GM19023 (cell line): ENCODE data around the gene UNC93A.

Source experiments
- ATAC-seq: cut with Tn5 transposase; IDR thresholded peaks from one replicate; pipeline ENCODE4 v1.9.1; 2021; ENCODE audit warnings: mild to moderate bottlenecking, moderate library complexity; ENCODE audit not compliant: unreplicated experiment

The UNC93A gene

GRCh38 chr6:167292301-167293087 lies 1.4 kb downstream of the UNC93A start:
- no peak for ATAC-seq

GRCh38 chr6:167293088-167293589 lies 2.0 kb downstream of the UNC93A start:
- no peak for ATAC-seq

GRCh38 chr6:167293590-167294091 lies 2.5 kb downstream of the UNC93A start:
- no peak for ATAC-seq

GRCh38 chr6:167294241-167294640 lies 3.1 kb downstream of the UNC93A start:
- no peak for ATAC-seq

GRCh38 chr6:167294651-167295494 lies 3.8 kb downstream of the UNC93A start:
- no peak for ATAC-seq

GRCh38 chr6:167295495-167296292 lies 4.6 kb downstream of the UNC93A start:
- no peak for ATAC-seq

GRCh38 chr6:167296293-167296690 lies 5.2 kb downstream of the UNC93A start:
- no peak for ATAC-seq

- ATAC-seq, result no peak
Observed at GRCh38 chr6:167296902-167297301, 5.8 kb downstream of the UNC93A start.

GRCh38 chr6:167298127-167298526 lies 7.0 kb downstream of the UNC93A start:
- ATAC-seq, result no peak

- no peak for ATAC-seq
Observed at GRCh38 chr6:167299641-167300308, 8.7 kb downstream of the UNC93A start.

- ATAC-seq, result no peak
Observed at GRCh38 chr6:167300902-167301777, 10.0 kb downstream of the UNC93A start.

- ATAC-seq, result no peak
Observed at GRCh38 chr6:167302074-167302473, 11.0 kb downstream of the UNC93A start.

GRCh38 chr6:167302796-167303195 lies 11.7 kb downstream of the UNC93A start:
- no peak for ATAC-seq

GRCh38 chr6:167303675-167304625 lies 12.8 kb downstream of the UNC93A start:
- ATAC-seq, result no peak

- ATAC-seq, result no peak
Observed at GRCh38 chr6:167304912-167305311, 13.8 kb downstream of the UNC93A start.

- ATAC-seq, result no peak
Observed at GRCh38 chr6:167305796-167306195, 14.7 kb downstream of the UNC93A start.

- no peak for ATAC-seq
Observed at GRCh38 chr6:167306401-167306998, 15.4 kb downstream of the UNC93A start.
